Measurements from ENCODE around the gene CMTM6. TPM values are rescaled to one million over a fixed set of nuclear protein-coding genes. Genes with fewer than 3 reads are reported as not detected.

CMTM6 gene
- total RNA-seq, 1 donor from 2014 or later = 53.6 TPM

GRCh38 chr3:32551496-32551895 lies 48.8 kb upstream of the CMTM6 start:
- no peak overlapping the region for H3K27ac Mint-ChIP-seq (ENCODE audit: unreplicated experiment)

GRCh38 chr3:32551087-32551486 lies 48.4 kb upstream of the CMTM6 start:
- H3K27ac ChIP-seq (ENCODE audit: low read depth, low read length) = no peak overlapping the region
- H2AFZ ChIP-seq (ENCODE audit: low read depth, low read length) = no peak overlapping the region
- no peaks in the 10 kb centered on the region for H3K4me1 ChIP-seq (ENCODE audit: insufficient read depth, low read length)
- H3K27ac Mint-ChIP-seq (ENCODE audit: unreplicated experiment) = no peak overlapping the region
- H3K4me3 ChIP-seq (ENCODE audit: insufficient read depth, low read depth, low read length) = no peak overlapping the region
- H3K4me2 ChIP-seq (ENCODE audit: low read length) = no peak overlapping the region
- FAIRE-seq (no peak), DNase-seq (ENCODE audit: low read depth) (no peak)
- H3K79me2 ChIP-seq (ENCODE audit: insufficient read depth, low read length) = peaks cover 97% of the 10 kb centered on the region
- no peak for TF ChIP-seq EZH2 (IDR thresholded peaks at IDR 0.05; ENCODE audit: insufficient read depth, low read length)
- no peak for TF ChIP-seq CTCF (IDR thresholded peaks at IDR 0.05; ENCODE audit: insufficient read depth, low read depth, low read length)
- H3K9me3 ChIP-seq (ENCODE audit: insufficient read depth, low read depth, low read length) = no peaks in the 10 kb centered on the region
- H3K36me3 ChIP-seq (ENCODE audit: insufficient read depth, low read length) = no peaks in the 10 kb centered on the region
- H4K20me1 ChIP-seq (ENCODE audit: insufficient read depth, low read length) = peaks cover 82% of the 10 kb centered on the region
- H3K4me1 Mint-ChIP-seq (ENCODE audit: low read depth, unreplicated experiment) = no peaks in the 10 kb centered on the region
- no peaks in the 10 kb centered on the region for H3K9me3 Mint-ChIP-seq (ENCODE audit: unreplicated experiment)
- H3K27me3 Mint-ChIP-seq (ENCODE audit: low read depth, unreplicated experiment) = no peaks in the 10 kb centered on the region
- H3K27me3 ChIP-seq (ENCODE audit: insufficient read depth, low read length) = no peaks in the 10 kb centered on the region
- no peak overlapping the region for H3K9ac ChIP-seq (ENCODE audit: low read length)
- H3K36me3 Mint-ChIP-seq (ENCODE audit: low read depth, unreplicated experiment) = no peaks in the 10 kb centered on the region
- H3K4me3 Mint-ChIP-seq (ENCODE audit: unreplicated experiment) = no peak overlapping the region

More at GRCh38 chr3:32551496-32551895, 48.8 kb upstream of the CMTM6 start:
- Mint-ChIP-seq H3K4me3 (ENCODE audit: unreplicated experiment) (no peak overlapping the region), H3K36me3 (ENCODE audit: low read depth, unreplicated experiment) (no peaks in the 10 kb centered on the region), H3K4me1 (ENCODE audit: low read depth, unreplicated experiment) (no peaks in the 10 kb centered on the region), H3K27me3 (ENCODE audit: low read depth, unreplicated experiment) (no peaks in the 10 kb centered on the region), H3K9me3 (ENCODE audit: unreplicated experiment) (no peaks in the 10 kb centered on the region)
- no peak overlapping the region for H3K27ac ChIP-seq (ENCODE audit: low read depth, low read length)
- FAIRE-seq = no peak
- peaks cover 97% of the 10 kb centered on the region for H3K79me2 ChIP-seq (ENCODE audit: insufficient read depth, low read length)
- peaks cover 82% of the 10 kb centered on the region for H4K20me1 ChIP-seq (ENCODE audit: insufficient read depth, low read length)
- no peaks in the 10 kb centered on the region for H3K36me3 ChIP-seq (ENCODE audit: insufficient read depth, low read length)
- no peaks in the 10 kb centered on the region for H3K4me1 ChIP-seq (ENCODE audit: insufficient read depth, low read length)
- H3K27me3 ChIP-seq (ENCODE audit: insufficient read depth, low read length) = no peaks in the 10 kb centered on the region
- no peak overlapping the region for H3K4me3 ChIP-seq (ENCODE audit: insufficient read depth, low read depth, low read length)
- no peak overlapping the region for H2AFZ ChIP-seq (ENCODE audit: low read depth, low read length)
- DNase-seq (ENCODE audit: low read depth) = no peak
- TF ChIP-seq EZH2 (IDR thresholded peaks at IDR 0.05; ENCODE audit: insufficient read depth, low read length) (no peak), CTCF (IDR thresholded peaks at IDR 0.05; ENCODE audit: insufficient read depth, low read depth, low read length) (no peak)
- no peaks in the 10 kb centered on the region for H3K9me3 ChIP-seq (ENCODE audit: insufficient read depth, low read depth, low read length)
- H3K9ac ChIP-seq (ENCODE audit: low read length) = no peak overlapping the region
- no peak overlapping the region for H3K4me2 ChIP-seq (ENCODE audit: low read length)

- H3K27me3 ChIP-seq (ENCODE audit: insufficient read depth, low read length) = no peaks in the 10 kb centered on the region
- no peaks in the 10 kb centered on the region for H3K36me3 ChIP-seq (ENCODE audit: insufficient read depth, low read length)
- TF ChIP-seq CTCF (IDR thresholded peaks at IDR 0.05; ENCODE audit: insufficient read depth, low read depth, low read length) = no peak
- TF ChIP-seq EZH2 (IDR thresholded peaks at IDR 0.05; ENCODE audit: insufficient read depth, low read length) = no peak
- Mint-ChIP-seq H3K27ac (ENCODE audit: unreplicated experiment) (no peak overlapping the region), H3K4me3 (ENCODE audit: unreplicated experiment) (no peak overlapping the region), H3K4me1 (ENCODE audit: low read depth, unreplicated experiment) (no peaks in the 10 kb centered on the region), H3K36me3 (ENCODE audit: low read depth, unreplicated experiment) (no peaks in the 10 kb centered on the region), H3K27me3 (ENCODE audit: low read depth, unreplicated experiment) (no peaks in the 10 kb centered on the region), H3K9me3 (ENCODE audit: unreplicated experiment) (no peaks in the 10 kb centered on the region)
- no peak overlapping the region for H2AFZ ChIP-seq (ENCODE audit: low read depth, low read length)
- H3K27ac ChIP-seq (ENCODE audit: low read depth, low read length) = no peak overlapping the region
- no peak overlapping the region for H3K4me2 ChIP-seq (ENCODE audit: low read length)
- no peak overlapping the region for H3K9ac ChIP-seq (ENCODE audit: low read length)
- DNase-seq (ENCODE audit: low read depth) = no peak
- H3K79me2 ChIP-seq (ENCODE audit: insufficient read depth, low read length) = peaks cover 66% of the 10 kb centered on the region
- H4K20me1 ChIP-seq (ENCODE audit: insufficient read depth, low read length) = peaks cover 37% of the 10 kb centered on the region
- no peaks in the 10 kb centered on the region for H3K4me1 ChIP-seq (ENCODE audit: insufficient read depth, low read length)
- FAIRE-seq = no peak
- H3K9me3 ChIP-seq (ENCODE audit: insufficient read depth, low read depth, low read length) = no peaks in the 10 kb centered on the region
- H3K4me3 ChIP-seq (ENCODE audit: insufficient read depth, low read depth, low read length) = no peak overlapping the region
Measured at GRCh38 chr3:32545305-32545704, 42.7 kb upstream of the CMTM6 start.

All from astrocyte (in vitro differentiated cells and primary cell).